ENCODE results near the gene GSS. TPM values are rescaled to one million over a fixed set of nuclear protein-coding genes. Genes with fewer than 3 reads are reported as not detected.

GSS gene
- total RNA-seq, 4 donors from 2014 or later = 61.3 to 75.2 (median 64.5) TPM

- DNase-seq = no peak
- Histone ChIP-seq H3K4me3 (no peak overlapping the region), H3K4me1 (peaks cover 0 to 16% (median 4%) of the 10 kb centered on the region in 3 donors), H3K9me3 (no peaks in the 10 kb centered on the region), H3K27ac (no peak overlapping the region), H3K36me3 (no peaks in the 10 kb centered on the region), H3K27me3 (peaks cover 0 to 57% (median 6%) of the 10 kb centered on the region in 4 donors)
- TF ChIP-seq POLR2A (IDR thresholded peaks at IDR 0.05) (no peak), CTCF (IDR thresholded peaks at IDR 0.05) (no peak)
- 56 to 60% methylated on average over 5 to 10 of the region's 18 CpGs for WGBS, 2 donors
- intact Hi-C loops (cut with DNase I) = no loop called here
Observed at GRCh38 chr20:34984756-34985261, 29.2 kb upstream of the GSS start.

- Histone ChIP-seq H3K4me3 (no peak overlapping the region), H3K27ac (no peak overlapping the region), H3K36me3 (no peaks in the 10 kb centered on the region), H3K27me3 (peaks cover 0 to 57% (median 6%) of the 10 kb centered on the region in 4 donors), H3K4me1 (peaks cover 0 to 16% (median 4%) of the 10 kb centered on the region in 3 donors), H3K9me3 (no peaks in the 10 kb centered on the region)
- WGBS, 2 donors = 21 to 34% methylated on average over 4 to 7 of the region's 14 CpGs
- intact Hi-C loops (cut with DNase I) = no loop called here
- DNase-seq = no peak
- TF ChIP-seq POLR2A (IDR thresholded peaks at IDR 0.05) (no peak), CTCF (IDR thresholded peaks at IDR 0.05) (no peak)
Observed at GRCh38 chr20:34983995-34984735, 28.6 kb upstream of the GSS start.

DNA sequence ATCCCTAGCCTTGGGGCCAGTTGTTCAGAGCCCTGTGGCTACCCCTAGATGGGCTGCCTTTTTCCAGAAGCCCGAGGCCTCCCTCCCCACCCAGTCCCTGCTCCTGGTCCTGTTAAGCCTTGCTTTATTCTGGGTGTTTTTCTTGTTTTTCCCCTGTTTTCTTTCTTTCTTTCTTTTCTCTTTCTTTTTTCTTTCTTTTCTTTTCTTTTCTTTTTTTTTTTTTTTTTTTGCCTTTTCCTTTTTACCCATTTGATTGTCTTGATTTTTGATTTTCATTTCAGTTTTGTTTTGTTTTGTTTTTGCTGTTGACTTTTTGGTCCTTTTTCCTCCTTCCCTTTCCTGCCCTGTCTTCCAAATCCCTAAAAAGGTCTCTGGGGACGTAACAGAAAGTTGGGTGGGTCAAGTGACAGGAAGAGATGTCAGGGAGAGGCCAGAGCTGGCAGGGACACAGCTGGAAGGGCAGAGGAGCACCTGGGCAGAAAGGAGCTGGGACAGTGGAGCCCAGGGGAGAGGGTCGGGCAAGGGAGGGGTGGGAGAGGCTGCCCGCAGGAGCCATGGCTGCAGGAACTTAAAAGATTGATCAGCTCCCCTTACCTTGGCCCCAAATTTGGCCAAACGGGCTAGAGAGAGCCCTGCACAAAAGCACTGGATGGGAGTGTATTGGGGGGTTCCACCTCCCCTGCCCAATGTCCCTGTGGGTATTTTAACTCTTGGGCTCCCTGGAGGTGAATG, 27.6 kb upstream of the GSS start:
- intact Hi-C loops (cut with DNase I) = no loop called here
- Histone ChIP-seq H3K9me3 (no peaks in the 10 kb centered on the region), H3K4me3 (no peak overlapping the region), H3K27ac (no peak overlapping the region), H3K27me3 (peaks cover 0 to 57% (median 6%) of the 10 kb centered on the region in 4 donors), H3K36me3 (no peaks in the 10 kb centered on the region), H3K4me1 (peaks cover 0 to 16% (median 4%) of the 10 kb centered on the region in 3 donors)
- no peak for DNase-seq
- TF ChIP-seq CTCF (IDR thresholded peaks at IDR 0.05) = no peak
- TF ChIP-seq POLR2A (IDR thresholded peaks at IDR 0.05) = no peak
- WGBS, 2 donors = 36 to 41% methylated on average over 3 to 4 of the region's 5 CpGs

- H3K27me3 ChIP-seq = peaks cover 0 to 57% (median 6%) of the 10 kb centered on the region in 4 donors
Observed at GRCh38 chr20:34982270-34983088, 26.9 kb upstream of the GSS start.

More at GRCh38 chr20:34982270-34983088, 26.9 kb upstream of the GSS start:
- Histone ChIP-seq H3K36me3 (no peaks in the 10 kb centered on the region), H3K4me3 (no peak overlapping the region), H3K27ac (no peak overlapping the region), H3K4me1 (peaks cover 0 to 16% (median 4%) of the 10 kb centered on the region in 3 donors), H3K9me3 (no peaks in the 10 kb centered on the region)
- TF ChIP-seq POLR2A (IDR thresholded peaks at IDR 0.05) = no peak
- TF ChIP-seq CTCF (IDR thresholded peaks at IDR 0.05) = no peak
- intact Hi-C loops (cut with DNase I) = no loop called here
- no peak for DNase-seq
- 76 to 82% methylated on average over 20 to 21 of the region's 21 CpGs for WGBS, 2 donors

Data from esophagus squamous epithelium (tissue), 5 donors.